Peyer's patch (tissue), 4 donors: Measurements from ENCODE around the gene KBTBD12. TPM values are rescaled to one million over a fixed set of nuclear protein-coding genes. Genes with fewer than 3 reads are reported as not detected.

Experiments
- DNase-seq, 3 donors: peaks; one replicate each; pipeline ENCODE4 v3.0.0-alpha.2; 2017 to 2019
- H3K27ac ChIP-seq, 4 donors: fragments of 200-600 bp; sonication (generic); one replicate each; pipeline ENCODE4 v1.5.1; 2016 to 2019
- H3K27me3 ChIP-seq, 2 donors: fragments of 200-600 bp; sonication (generic); one replicate each; pipeline ENCODE4 v1.5.1; 2019
- H3K36me3 ChIP-seq, 3 donors: fragments of 200-600 bp; sonication (generic); one replicate each; pipeline ENCODE4 v1.5.1; 2016 to 2019
- H3K4me1 ChIP-seq, 4 donors: fragments of 200-600 bp; sonication (generic); one replicate each; pipeline ENCODE4 v1.5.1; 2016 to 2019
- H3K4me3 ChIP-seq, 4 donors: fragments of 200-600 bp; sonication (generic); 1 replicate in 3 of 4; 2 replicates in 1 of 4; pipeline ENCODE4 v1.5.1; 2016 to 2019; ENCODE audit warnings: mild to moderate bottlenecking in 1 of 4
- H3K9me3 ChIP-seq, 4 donors: fragments of 200-600 bp; sonication (generic); one replicate each; pipeline ENCODE4 v1.5.1; 2016 to 2019; ENCODE audit warnings: mild to moderate bottlenecking in 1 of 4
- POLR2A ChIP-seq, 2 donors: fragments of 450-650 bp; IDR thresholded peaks; one replicate each; pipeline ENCODE4 v1.5.1; 2017; ENCODE audit warnings: antibody characterized with exemption in 2 of 2, mild to moderate bottlenecking in 2 of 2, moderate library complexity in 2 of 2
- total RNA-seq, 4 donors: library from RNA; depleted of rRNA; stranded (reverse); fragments of >200 nt; gene quantifications; one replicate each; pipeline ENCODE4 v1.1.0, GENCODE V29; 2016
- TF ChIP-seq, protein P1 (sequence below), 6 experiments: fragments of 450-650 bp in 4 of 6; fragments of 200-600 bp in 2 of 6; sonication (generic) in 1 of 6; IDR thresholded peaks; one replicate each; pipeline ENCODE4 v1.5.1; 2017 to 2019; ENCODE audit warnings: antibody characterized with exemption in 6 of 6, mild to moderate bottlenecking in 3 of 6, moderate library complexity in 1 of 6

The KBTBD12 gene
- total RNA-seq, 4 donors from 2014 or later: 1.5 to 3.5 (median 2.8) TPM

DNA sequence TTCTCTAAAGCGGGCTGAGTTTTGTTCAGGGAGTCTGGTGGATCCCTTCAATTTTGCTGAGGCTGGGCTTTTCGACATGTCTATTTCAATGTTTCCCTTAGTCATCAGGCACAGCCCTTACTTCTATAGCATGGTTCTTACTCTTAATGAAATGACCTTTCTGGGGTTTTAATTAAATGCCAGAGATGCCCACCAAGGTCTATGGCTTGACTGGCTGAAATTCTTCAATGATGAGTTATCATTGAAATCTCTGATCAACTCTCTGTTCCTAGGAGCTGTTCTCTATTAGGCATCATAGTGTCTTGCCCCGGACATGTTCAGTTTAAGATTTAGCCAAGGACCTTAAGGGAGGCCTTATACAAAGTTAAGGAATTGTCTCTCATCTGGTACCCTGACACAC, 33.4 kb upstream of the KBTBD12 start:
- DNase-seq: no peak
- TF ChIP-seq, protein P1, sequence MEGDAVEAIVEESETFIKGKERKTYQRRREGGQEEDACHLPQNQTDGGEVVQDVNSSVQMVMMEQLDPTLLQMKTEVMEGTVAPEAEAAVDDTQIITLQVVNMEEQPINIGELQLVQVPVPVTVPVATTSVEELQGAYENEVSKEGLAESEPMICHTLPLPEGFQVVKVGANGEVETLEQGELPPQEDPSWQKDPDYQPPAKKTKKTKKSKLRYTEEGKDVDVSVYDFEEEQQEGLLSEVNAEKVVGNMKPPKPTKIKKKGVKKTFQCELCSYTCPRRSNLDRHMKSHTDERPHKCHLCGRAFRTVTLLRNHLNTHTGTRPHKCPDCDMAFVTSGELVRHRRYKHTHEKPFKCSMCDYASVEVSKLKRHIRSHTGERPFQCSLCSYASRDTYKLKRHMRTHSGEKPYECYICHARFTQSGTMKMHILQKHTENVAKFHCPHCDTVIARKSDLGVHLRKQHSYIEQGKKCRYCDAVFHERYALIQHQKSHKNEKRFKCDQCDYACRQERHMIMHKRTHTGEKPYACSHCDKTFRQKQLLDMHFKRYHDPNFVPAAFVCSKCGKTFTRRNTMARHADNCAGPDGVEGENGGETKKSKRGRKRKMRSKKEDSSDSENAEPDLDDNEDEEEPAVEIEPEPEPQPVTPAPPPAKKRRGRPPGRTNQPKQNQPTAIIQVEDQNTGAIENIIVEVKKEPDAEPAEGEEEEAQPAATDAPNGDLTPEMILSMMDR (IDR thresholded peaks at IDR 0.05): no peak
- TF ChIP-seq POLR2A (IDR thresholded peaks at IDR 0.05): no peak
- no peak overlapping the region for H3K4me3 ChIP-seq
- H3K27ac ChIP-seq: no peak overlapping the region
- H3K27me3 ChIP-seq: no peaks in the 10 kb centered on the region
- H3K36me3 ChIP-seq: no peaks in the 10 kb centered on the region
- H3K4me1 ChIP-seq: no peaks in the 10 kb centered on the region
- no peaks in the 10 kb centered on the region for H3K9me3 ChIP-seq

DNA sequence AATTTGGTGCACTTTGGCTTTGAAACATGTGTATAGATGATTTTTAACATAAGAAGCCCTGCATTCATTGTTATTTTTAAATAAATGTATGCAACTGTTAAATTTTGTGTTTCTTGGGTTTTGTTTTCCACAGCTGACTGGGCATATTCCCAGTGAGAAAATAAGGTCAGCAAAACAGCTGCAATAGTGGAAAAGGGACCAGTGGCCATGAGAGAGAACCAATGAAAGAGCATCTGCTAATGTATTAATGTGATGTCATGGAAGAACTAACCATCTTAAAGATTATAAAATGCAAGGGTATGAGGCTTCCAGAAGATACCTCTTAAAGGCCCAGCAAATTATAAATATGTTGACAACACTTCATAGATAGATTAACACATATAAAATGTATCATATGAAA, 31.0 kb upstream of the KBTBD12 start:
- H3K4me1 ChIP-seq: no peaks in the 10 kb centered on the region
- H3K27me3 ChIP-seq: no peaks in the 10 kb centered on the region
- no peak for DNase-seq
- H3K4me3 ChIP-seq: no peak overlapping the region
- H3K9me3 ChIP-seq: no peaks in the 10 kb centered on the region
- H3K36me3 ChIP-seq: no peaks in the 10 kb centered on the region
- H3K27ac ChIP-seq: no peak overlapping the region
- TF ChIP-seq POLR2A (IDR thresholded peaks at IDR 0.05): no peak
- TF ChIP-seq, protein P1 (IDR thresholded peaks at IDR 0.05): no peak

GRCh38 chr3:127886231-127886955, 28.6 kb upstream of the KBTBD12 start:
- no peak overlapping the region for H3K4me3 ChIP-seq
- no peak overlapping the region for H3K27ac ChIP-seq
- peaks cover 0 to 10% (median 4%) of the 10 kb centered on the region in 4 donors for H3K9me3 ChIP-seq
- DNase-seq: no peak
- no peaks in the 10 kb centered on the region for H3K27me3 ChIP-seq
- TF ChIP-seq, protein P1 (IDR thresholded peaks at IDR 0.05): no peak
- no peak for TF ChIP-seq POLR2A (IDR thresholded peaks at IDR 0.05)
- no peaks in the 10 kb centered on the region for H3K36me3 ChIP-seq
- no peaks in the 10 kb centered on the region for H3K4me1 ChIP-seq

GRCh38 chr3:127886956-127887231, 28.1 kb upstream of the KBTBD12 start:
- no peak for TF ChIP-seq POLR2A (IDR thresholded peaks at IDR 0.05)
- TF ChIP-seq, protein P1 (IDR thresholded peaks at IDR 0.05): no peak
- no peaks in the 10 kb centered on the region for H3K4me1 ChIP-seq
- H3K27me3 ChIP-seq: no peaks in the 10 kb centered on the region
- no peaks in the 10 kb centered on the region for H3K36me3 ChIP-seq
- no peak overlapping the region for H3K27ac ChIP-seq
- DNase-seq: no peak
- H3K4me3 ChIP-seq: no peak overlapping the region
- peaks cover 0 to 12% (median 6%) of the 10 kb centered on the region in 4 donors for H3K9me3 ChIP-seq

DNA sequence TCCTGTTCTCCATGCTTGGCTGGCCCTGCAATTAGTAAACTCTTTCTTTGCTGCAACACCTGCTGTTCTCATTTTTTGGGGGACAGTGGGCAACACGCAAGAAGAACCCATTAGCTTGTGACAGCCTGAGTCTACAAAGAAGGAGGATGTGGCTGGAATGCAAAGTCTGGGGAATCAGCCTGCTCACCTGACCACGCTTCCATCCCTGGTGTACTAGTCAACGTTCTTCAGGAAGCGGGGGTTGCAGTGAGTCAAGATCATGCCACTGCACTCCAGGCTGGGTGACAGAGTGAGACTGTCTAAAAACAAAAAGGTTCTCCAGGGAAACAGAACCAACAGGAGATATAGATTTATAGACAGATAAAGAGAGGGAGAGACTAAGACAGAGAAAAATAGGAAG, 27.7 kb upstream of the KBTBD12 start:
- Histone ChIP-seq H3K9me3 (peaks cover 0 to 16% (median 6%) of the 10 kb centered on the region in 4 donors), H3K36me3 (no peaks in the 10 kb centered on the region), H3K27ac (no peak overlapping the region), H3K4me1 (no peaks in the 10 kb centered on the region), H3K4me3 (no peak overlapping the region), H3K27me3 (no peaks in the 10 kb centered on the region)
- TF ChIP-seq POLR2A (IDR thresholded peaks at IDR 0.05): no peak
- TF ChIP-seq, protein P1 (IDR thresholded peaks at IDR 0.05): no peak
- no peak for DNase-seq

GRCh38 chr3:127888156-127888555, 26.9 kb upstream of the KBTBD12 start:
- no peaks in the 10 kb centered on the region for H3K4me1 ChIP-seq
- no peak overlapping the region for H3K27ac ChIP-seq
- TF ChIP-seq, protein P1 (IDR thresholded peaks at IDR 0.05): no peak
- no peak for TF ChIP-seq POLR2A (IDR thresholded peaks at IDR 0.05)
- peaks cover 0 to 17% (median 6%) of the 10 kb centered on the region in 4 donors for H3K9me3 ChIP-seq
- H3K36me3 ChIP-seq: no peaks in the 10 kb centered on the region
- no peak for DNase-seq
- H3K4me3 ChIP-seq: no peak overlapping the region
- no peaks in the 10 kb centered on the region for H3K27me3 ChIP-seq
